GM21528 (cell line): ENCODE measurements around the gene ZFAND2A.
"Not testable (repeated sequence)": the region's sequence is repeated elsewhere in the genome, so short reads cannot be mapped to it uniquely, and the experiment has no call there.

Source experiments
- ATAC-seq: cut with Tn5 transposase; IDR thresholded peaks from one replicate; pipeline ENCODE4 v1.9.1; 2021; ENCODE audit warnings: mild to moderate bottlenecking, moderate library complexity; ENCODE audit not compliant: unreplicated experiment, low FRiP score

The ZFAND2A gene

GRCh38 chr7:1127001-1127400, 33.0 kb downstream of the ZFAND2A start:
- no peak for ATAC-seq

- ATAC-seq: no peak
Observed at GRCh38 chr7:1125603-1125969, 34.4 kb downstream of the ZFAND2A start.

- ATAC-seq: no peak
Observed at GRCh38 chr7:1124816-1125602, 35.0 kb downstream of the ZFAND2A start.

GRCh38 chr7:1124164-1124563, 35.8 kb downstream of the ZFAND2A start:
- no peak for ATAC-seq

- no peak for ATAC-seq
Observed at GRCh38 chr7:1123715-1124114, 36.3 kb downstream of the ZFAND2A start.

GRCh38 chr7:1122832-1123501, 37.0 kb downstream of the ZFAND2A start:
- ATAC-seq: no peak

- ATAC-seq: no peak
Observed at GRCh38 chr7:1121886-1122831, 37.8 kb downstream of the ZFAND2A start.

- ATAC-seq: no peak
Observed at GRCh38 chr7:1121476-1121875, 38.5 kb downstream of the ZFAND2A start.

- ATAC-seq: no peak
Observed at GRCh38 chr7:1120791-1121190, 39.2 kb downstream of the ZFAND2A start.

- ATAC-seq: no peak
Observed at GRCh38 chr7:1119201-1119600, 40.8 kb downstream of the ZFAND2A start.

- no peak for ATAC-seq
Observed at GRCh38 chr7:1117321-1117928, 42.6 kb downstream of the ZFAND2A start.

- ATAC-seq: not testable (repeated sequence)
Observed at GRCh38 chr7:1116383-1117008, 43.5 kb downstream of the ZFAND2A start.

- not testable (repeated sequence) for ATAC-seq
Observed at GRCh38 chr7:1115171-1116045, 44.6 kb downstream of the ZFAND2A start.

GRCh38 chr7:1114505-1114904, 45.5 kb downstream of the ZFAND2A start:
- no peak for ATAC-seq

- ATAC-seq: no peak
Observed at GRCh38 chr7:1114088-1114487, 45.9 kb downstream of the ZFAND2A start.

GRCh38 chr7:1113548-1113885, 46.5 kb downstream of the ZFAND2A start:
- ATAC-seq: no peak

GRCh38 chr7:1112625-1113547, 47.1 kb downstream of the ZFAND2A start:
- no peak for ATAC-seq

- no peak for ATAC-seq
Observed at GRCh38 chr7:1112109-1112508, 47.9 kb downstream of the ZFAND2A start.
